Trophoblast cell (in vitro differentiated cells and primary cell): ENCODE data around the gene TMEM132E. TPM values are rescaled to one million over a fixed set of nuclear protein-coding genes. Genes with fewer than 3 reads are reported as not detected.
A peak's percentile ranks its signal among the peaks of the same experiment; 100 is the strongest.

Experiments
- DNase-seq, 2 donors: peaks; one replicate each; pipeline ENCODE4 v3.0.0-alpha.2; 2016
- H2AFZ ChIP-seq: 2 replicates; pipeline ENCODE4 v1.6.1; 2013; ENCODE audit warnings: low read length, moderate library complexity, mild to moderate bottlenecking; ENCODE audit not compliant: insufficient read depth, poor library complexity
- H2AK5ac ChIP-seq: 2 replicates; pipeline ENCODE4 v1.6.1; 2013; ENCODE audit warnings: mild to moderate bottlenecking, low read length
- H2BK120ac ChIP-seq: 2 replicates; pipeline ENCODE4 v1.6.1; 2013; ENCODE audit warnings: low read length, mild to moderate bottlenecking, moderate library complexity; ENCODE audit not compliant: insufficient read depth, poor library complexity
- H2BK12ac ChIP-seq: 2 replicates; pipeline ENCODE4 v1.6.1; 2013; ENCODE audit warnings: mild to moderate bottlenecking, low read length, moderate library complexity
- H2BK5ac ChIP-seq: 2 replicates; pipeline ENCODE4 v1.6.1; 2013; ENCODE audit warnings: low read length, low read depth, moderate library complexity, mild to moderate bottlenecking; ENCODE audit not compliant: poor library complexity
- H3K14ac ChIP-seq: 2 replicates; pipeline ENCODE4 v1.6.1; 2013; ENCODE audit warnings: mild to moderate bottlenecking, low read length
- H3K18ac ChIP-seq: 2 replicates; pipeline ENCODE4 v1.6.1; 2013; ENCODE audit warnings: mild to moderate bottlenecking, low read length
- H3K23ac ChIP-seq: 2 replicates; pipeline ENCODE4 v1.6.1; 2013; ENCODE audit warnings: low read length
- H3K27ac ChIP-seq: 2 replicates; pipeline ENCODE4 v1.5.1; 2013; ENCODE audit warnings: low read depth, mild to moderate bottlenecking, inconsistent platforms, low read length, moderate library complexity
- H3K27me3 ChIP-seq: 2 replicates; pipeline ENCODE4 v1.6.1; 2013; ENCODE audit warnings: inconsistent platforms, mild to moderate bottlenecking, low read length, moderate library complexity; ENCODE audit not compliant: insufficient read depth
- H3K36me3 ChIP-seq, 2 experiments: 1 replicate in 1 of 2; 2 replicates in 1 of 2; pipeline ENCODE4 v1.6.1; 2013; ENCODE audit warnings: low read length in 2 of 2, mild to moderate bottlenecking in 2 of 2, moderate library complexity in 1 of 2; ENCODE audit not compliant: insufficient read depth in 2 of 2, control insufficient read depth in 1 of 2
- H3K4ac ChIP-seq: 2 replicates; pipeline ENCODE4 v1.6.1; 2013; ENCODE audit warnings: low read depth, mild to moderate bottlenecking, low read length, moderate library complexity
- H3K4me1 ChIP-seq, 2 experiments: 1 replicate in 1 of 2; 2 replicates in 1 of 2; pipeline ENCODE4 v1.6.1; 2013; ENCODE audit warnings: low read length in 2 of 2, mild to moderate bottlenecking in 2 of 2, moderate library complexity in 1 of 2; ENCODE audit not compliant: insufficient read depth in 2 of 2, control insufficient read depth in 1 of 2
- H3K4me2 ChIP-seq: 2 replicates; pipeline ENCODE4 v1.6.1; 2013; ENCODE audit warnings: inconsistent platforms, mild to moderate bottlenecking, low read length, moderate library complexity
- H3K4me3 ChIP-seq: 2 replicates; pipeline ENCODE4 v1.5.1; 2013; ENCODE audit warnings: mild to moderate bottlenecking, low read depth, low read length, inconsistent platforms
- H3K79me1 ChIP-seq: one replicate; pipeline ENCODE4 v1.6.1; 2013; ENCODE audit warnings: low read length
- H3K79me2 ChIP-seq: 2 replicates; pipeline ENCODE4 v1.6.1; 2013; ENCODE audit warnings: low read length, mild to moderate bottlenecking; ENCODE audit not compliant: control insufficient read depth, insufficient read depth, poor library complexity
- H3K9ac ChIP-seq: 2 replicates; pipeline ENCODE4 v1.6.1; 2013; ENCODE audit warnings: mild to moderate bottlenecking, low read length
- H3K9me3 ChIP-seq: 2 replicates; pipeline ENCODE4 v1.6.1; 2013; ENCODE audit warnings: low read depth, mild to moderate bottlenecking, control low read depth, inconsistent platforms, low read length; ENCODE audit not compliant: insufficient read depth
- H4K12ac ChIP-seq: 2 replicates; pipeline ENCODE4 v1.6.1; 2013; ENCODE audit warnings: low read depth, mild to moderate bottlenecking, low read length, moderate library complexity
- H4K8ac ChIP-seq: 2 replicates; pipeline ENCODE4 v1.6.1; 2013; ENCODE audit warnings: low read depth, mild to moderate bottlenecking, low read length, moderate library complexity
- H4K91ac ChIP-seq: one replicate; pipeline ENCODE4 v1.6.1; 2013; ENCODE audit warnings: low read depth, mild to moderate bottlenecking, low read length, moderate library complexity
- WGBS: extraction: QIAGEN DNeasy Blood & Tissue Kit; methylation state at CpG from one replicate; pipeline ENCODE4 v1.1.7; 2013; ENCODE audit warnings: missing lambda C conversion rate; ENCODE audit not compliant: insufficient read length, insufficient coverage; ENCODE audit errors: extremely low coverage; 5-methylcytosine and 5-hydroxymethylcytosine counted together
- polyA plus RNA-seq: library from polyadenylated mRNA; stranded (reverse); fragments of 200-250 nt; gene quantifications from 2 replicates; pipeline ENCODE4 v1.2.3, GENCODE V29; 2013

The TMEM132E gene, protein sequence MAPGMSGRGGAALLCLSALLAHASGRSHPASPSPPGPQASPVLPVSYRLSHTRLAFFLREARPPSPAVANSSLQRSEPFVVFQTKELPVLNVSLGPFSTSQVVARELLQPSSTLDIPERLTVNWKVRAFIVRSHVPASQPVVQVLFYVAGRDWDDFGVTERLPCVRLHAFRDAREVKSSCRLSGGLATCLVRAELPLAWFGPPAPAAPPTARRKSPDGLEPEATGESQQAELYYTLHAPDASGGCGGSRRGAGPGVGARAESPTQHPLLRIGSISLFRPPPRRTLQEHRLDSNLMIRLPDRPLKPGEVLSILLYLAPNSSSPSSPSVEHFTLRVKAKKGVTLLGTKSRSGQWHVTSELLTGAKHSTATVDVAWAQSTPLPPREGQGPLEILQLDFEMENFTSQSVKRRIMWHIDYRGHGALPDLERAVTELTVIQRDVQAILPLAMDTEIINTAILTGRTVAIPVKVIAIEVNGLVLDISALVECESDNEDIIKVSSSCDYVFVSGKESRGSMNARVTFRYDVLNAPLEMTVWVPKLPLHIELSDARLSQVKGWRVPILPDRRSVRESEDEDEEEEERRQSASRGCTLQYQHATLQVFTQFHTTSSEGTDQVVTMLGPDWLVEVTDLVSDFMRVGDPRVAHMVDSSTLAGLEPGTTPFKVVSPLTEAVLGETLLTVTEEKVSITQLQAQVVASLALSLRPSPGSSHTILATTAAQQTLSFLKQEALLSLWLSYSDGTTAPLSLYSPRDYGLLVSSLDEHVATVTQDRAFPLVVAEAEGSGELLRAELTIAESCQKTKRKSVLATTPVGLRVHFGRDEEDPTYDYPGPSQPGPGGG (N-terminal part only)
- polyA plus RNA-seq, result 1.7 and 1.8 TPM in 2 replicates

DNA sequence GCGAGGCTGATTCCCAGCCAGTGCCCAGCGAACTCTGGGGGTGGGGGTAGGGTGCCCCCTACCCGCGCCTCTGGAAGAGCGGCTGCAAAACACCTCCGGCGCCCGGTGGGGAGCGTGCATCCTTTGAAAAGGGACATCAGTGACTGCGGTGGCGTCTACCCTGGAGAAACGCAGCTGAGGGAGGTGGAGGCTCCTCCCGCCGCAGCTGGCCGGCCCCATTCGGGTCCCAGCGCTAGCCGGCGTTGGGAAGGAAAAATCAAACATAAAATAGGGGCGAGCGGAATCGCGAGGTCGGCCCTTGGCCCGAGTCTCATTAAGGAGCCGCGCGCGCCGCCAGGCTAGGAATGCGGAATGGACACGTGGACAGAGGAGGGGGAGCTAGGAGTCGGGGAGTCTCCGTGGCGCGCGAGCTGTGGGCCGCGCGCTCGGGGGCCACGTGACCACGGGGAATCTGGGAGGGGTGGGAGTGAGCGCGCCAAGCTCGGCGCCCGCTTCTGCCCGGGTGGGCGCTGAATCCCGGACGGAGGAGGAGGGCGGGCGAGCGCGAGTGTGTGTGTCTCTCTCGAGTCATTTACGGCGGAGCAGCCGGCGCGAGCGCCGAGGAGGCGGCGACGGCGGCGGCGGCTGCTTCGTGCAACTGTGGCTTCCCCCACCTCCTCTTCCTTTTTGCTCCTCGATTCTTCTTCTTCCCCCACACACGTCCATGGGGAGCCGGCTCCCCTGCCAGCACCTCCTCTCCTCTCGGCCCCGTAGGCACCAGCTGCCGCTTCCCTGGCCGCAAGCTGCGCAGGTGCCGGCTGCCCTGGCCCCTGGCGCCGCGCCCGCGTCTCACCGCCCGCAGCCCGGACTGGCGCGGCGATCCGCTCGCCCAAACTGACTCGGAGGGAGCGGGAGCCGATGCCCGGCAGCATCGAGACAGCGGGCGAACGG lies at the start of gene TMEM132E:
Gene TMEM132E (plus strand): TSS at position 566 of the 930 bp plus-strand sequence. CDS start 1,495 bp downstream, outside the sequence.
- H3K79me1 ChIP-seq, result no peaks in the 10 kb centered on the region
- H2AFZ ChIP-seq, result peak within 1 kb of the TSS; percentile 58
- H3K4me2 ChIP-seq, result peak within 1 kb of the TSS; percentile 85
- H3K36me3 ChIP-seq, result no peaks in the 10 kb centered on the region
- no peak within 1 kb of the TSS for H4K12ac ChIP-seq
- H3K23ac ChIP-seq, result no peak within 1 kb of the TSS
- no peak within 1 kb of the TSS for H3K9ac ChIP-seq
- peaks cover 54% of the 10 kb centered on the region for H3K27me3 ChIP-seq
- H3K79me2 ChIP-seq, result no peaks in the 10 kb centered on the region
- peaks cover 14 to 28% of the 10 kb centered on the region in 2 experiments for H3K4me1 ChIP-seq
- H3K4me3 ChIP-seq, result peak within 1 kb of the TSS; percentile 68
- no peak within 1 kb of the TSS for H3K14ac ChIP-seq
- no peak within 1 kb of the TSS for H2BK12ac ChIP-seq
- H2AK5ac ChIP-seq, result no peak within 1 kb of the TSS
- no CpG with 5 or more reads among the region's 101 CpGs for WGBS
- peak in 1 of 2 donors; percentile 23 for DNase-seq
- no peak within 1 kb of the TSS for H3K4ac ChIP-seq
- no peak within 1 kb of the TSS for H4K91ac ChIP-seq
- H2BK5ac ChIP-seq, result no peak within 1 kb of the TSS
- no peak within 1 kb of the TSS for H4K8ac ChIP-seq
- no peak within 1 kb of the TSS for H3K27ac ChIP-seq
- H2BK120ac ChIP-seq, result no peak within 1 kb of the TSS
- H3K18ac ChIP-seq, result no peak within 1 kb of the TSS
- H3K9me3 ChIP-seq, result peaks cover 3% of the 10 kb centered on the region

DNA sequence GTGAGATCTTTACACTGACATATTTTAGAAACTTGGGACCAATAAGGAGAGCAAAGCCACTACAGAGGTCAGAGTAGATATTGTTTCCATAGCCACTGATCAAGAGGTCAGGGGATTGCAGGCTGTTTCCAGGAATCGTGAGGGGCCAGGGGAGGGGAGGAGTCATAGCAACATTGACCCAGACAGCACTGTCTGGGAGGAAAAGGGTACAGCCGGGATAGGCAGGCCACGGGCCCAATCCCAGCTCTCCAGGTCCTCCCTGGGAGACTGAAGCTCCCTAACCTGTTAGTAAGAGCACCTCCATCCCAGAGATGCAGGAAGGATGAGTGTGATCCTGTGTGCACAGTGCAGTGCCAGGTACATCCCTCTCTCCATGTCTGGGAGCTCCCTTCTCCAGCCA lies 48.5 kb upstream of the TMEM132E start:
- no peak overlapping the region for H3K18ac ChIP-seq
- no peak overlapping the region for H3K23ac ChIP-seq
- H2BK120ac ChIP-seq, result no peak overlapping the region
- H3K36me3 ChIP-seq, result no peaks in the 10 kb centered on the region
- no peaks in the 10 kb centered on the region for H3K79me1 ChIP-seq
- H3K4me2 ChIP-seq, result no peak overlapping the region
- H4K8ac ChIP-seq, result no peak overlapping the region
- H3K4me3 ChIP-seq, result no peak overlapping the region
- no peaks in the 10 kb centered on the region for H3K27me3 ChIP-seq
- H2AK5ac ChIP-seq, result no peak overlapping the region
- no peak overlapping the region for H3K27ac ChIP-seq
- no peak overlapping the region for H2BK12ac ChIP-seq
- WGBS, result no CpG with 5 or more reads among the region's 3 CpGs
- no peak overlapping the region for H2BK5ac ChIP-seq
- no peak overlapping the region for H3K9ac ChIP-seq
- no peak overlapping the region for H3K14ac ChIP-seq
- no peak overlapping the region for H4K12ac ChIP-seq
- no peak overlapping the region for H3K4ac ChIP-seq
- H2AFZ ChIP-seq, result no peak overlapping the region
- no peak for DNase-seq
- no peaks in the 10 kb centered on the region for H3K4me1 ChIP-seq
- no peaks in the 10 kb centered on the region for H3K79me2 ChIP-seq
- no peak overlapping the region for H4K91ac ChIP-seq
- H3K9me3 ChIP-seq, result peaks cover 1% of the 10 kb centered on the region

DNA sequence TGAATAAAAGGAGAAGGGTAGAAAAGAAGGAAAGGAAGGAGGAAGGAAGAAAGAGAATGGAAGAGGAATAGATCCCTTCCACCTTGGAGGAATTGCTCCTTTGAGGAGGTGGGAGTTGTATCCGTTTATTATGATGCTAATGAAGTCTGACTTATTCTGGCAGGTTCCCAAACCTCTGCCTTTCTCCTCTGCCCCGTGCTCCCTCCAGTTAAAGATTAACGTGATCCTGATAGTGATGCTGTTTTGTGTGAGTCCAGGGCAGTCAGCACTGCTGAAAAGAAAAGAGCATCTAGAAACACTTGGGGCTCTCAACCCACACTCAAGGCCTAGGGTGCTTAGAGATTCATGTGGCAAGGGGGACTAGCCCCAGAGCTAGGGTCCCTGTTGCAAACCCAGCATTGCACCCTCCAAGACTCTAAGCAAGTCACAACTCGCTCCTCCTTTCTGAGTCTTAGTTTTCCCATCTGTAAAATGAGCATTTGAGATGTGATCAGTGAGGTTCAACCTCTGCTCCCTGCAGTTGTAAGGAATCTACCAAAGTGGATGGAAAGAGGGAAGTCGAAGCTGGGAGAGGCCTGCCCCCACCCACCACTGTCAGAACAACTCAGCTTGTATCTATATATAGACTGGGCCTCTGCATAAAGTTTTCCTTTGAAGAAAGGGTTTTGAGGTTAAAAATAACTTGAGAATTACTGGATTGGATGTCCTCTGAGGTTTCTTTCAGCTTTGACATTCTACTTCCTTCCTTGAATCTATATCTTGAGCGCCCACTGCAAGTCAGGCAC lies 46.9 kb upstream of the TMEM132E start:
- Histone ChIP-seq H3K4me3 (no peak overlapping the region), H3K23ac (no peak overlapping the region), H2AK5ac (no peak overlapping the region), H3K79me2 (no peaks in the 10 kb centered on the region), H2BK5ac (no peak overlapping the region), H3K14ac (no peak overlapping the region), H4K8ac (no peak overlapping the region), H3K18ac (no peak overlapping the region), H2BK120ac (no peak overlapping the region), H3K79me1 (no peaks in the 10 kb centered on the region), H4K12ac (no peak overlapping the region), H3K9me3 (peaks cover 1% of the 10 kb centered on the region), H4K91ac (no peak overlapping the region), H3K27ac (no peak overlapping the region), H3K36me3 (no peaks in the 10 kb centered on the region), H2AFZ (no peak overlapping the region), H3K27me3 (no peaks in the 10 kb centered on the region), H2BK12ac (no peak overlapping the region), H3K9ac (no peak overlapping the region), H3K4ac (no peak overlapping the region), H3K4me1 (no peaks in the 10 kb centered on the region), H3K4me2 (no peak overlapping the region)
- no peak for DNase-seq
- WGBS, result no CpG with 5 or more reads among the region's 6 CpGs
